Raji (cell line): ENCODE results near the gene RARA.

ENCODE experiments used
- POLR2A ChIP-seq: IDR thresholded peaks from 2 replicates; pipeline ENCODE4 v1.6.1; 2011; ENCODE audit warnings: low read depth, low read length, control low read depth; ENCODE audit not compliant: insufficient read depth

RARA gene

GRCh38 chr17:40329839-40330794 is 21.1 kb downstream of the RARA start:
- TF ChIP-seq POLR2A, result no peak

GRCh38 chr17:40330850-40331470 is 22.0 kb downstream of the RARA start:
- TF ChIP-seq POLR2A, result no peak

GRCh38 chr17:40331743-40332641 is 23.0 kb downstream of the RARA start:
- no peak for TF ChIP-seq POLR2A

- no peak for TF ChIP-seq POLR2A
Measured at GRCh38 chr17:40333781-40334448, 24.9 kb downstream of the RARA start.

- no peak for TF ChIP-seq POLR2A
Measured at GRCh38 chr17:40335620-40336019, 26.6 kb downstream of the RARA start.

GRCh38 chr17:40337351-40337750 is 28.4 kb downstream of the RARA start:
- no peak for TF ChIP-seq POLR2A

GRCh38 chr17:40338058-40338457 is 29.1 kb downstream of the RARA start:
- no peak for TF ChIP-seq POLR2A

GRCh38 chr17:40338941-40339649 is 30.1 kb downstream of the RARA start:
- no peak for TF ChIP-seq POLR2A

GRCh38 chr17:40340327-40340726 is 31.3 kb downstream of the RARA start:
- TF ChIP-seq POLR2A, result no peak

- no peak for TF ChIP-seq POLR2A
Measured at GRCh38 chr17:40340880-40341807, 32.2 kb downstream of the RARA start.

GRCh38 chr17:40341808-40342503 is 33.0 kb downstream of the RARA start:
- no peak for TF ChIP-seq POLR2A

- TF ChIP-seq POLR2A, result no peak
Measured at GRCh38 chr17:40342504-40343218, 33.7 kb downstream of the RARA start.
